HCT116 (cell line): Measurements from ENCODE around the gene GRIP1. TPM values are rescaled to one million over a fixed set of nuclear protein-coding genes. Genes with fewer than 3 reads are reported as not detected.

Source experiments
- ATAC-seq: fragments of 200-7000 bp; cut with Tn5 transposase; 2 replicates; pipeline ENCODE4 v1.9.1; 2020; ENCODE audit warnings: mild to moderate bottlenecking, moderate library complexity
- BruUV-seq: library from RNA; stranded (reverse); fragments of 400-500 nt; replicated peaks from 2 replicates; lab custom pipeline; 2021; lab: Mats Ljungman, UMichigan
- CTCF ChIA-PET: fragments of 300-600 bp; sonication (Branson Sonifier 250); formaldehyde crosslinking; loops from one replicate; lab custom pipeline; 2021; ENCODE audit warnings: antibody characterized with exemption; lab: Charles Lee
- POLR2A ChIA-PET: fragments of 300-600, 350-600 bp; sonication (Branson Sonifier 250); formaldehyde crosslinking; loops from one replicate; lab custom pipeline; 2021; ENCODE audit warnings: antibody characterized with exemption; lab: Charles Lee
- RAD21 ChIA-PET, 2 experiments: fragments of 300-600 bp; sonication (Branson Sonifier 250); formaldehyde crosslinking; loops; one replicate each; lab custom pipeline; 2023; ENCODE audit warnings: low total read pairs in 2 of 2; ENCODE audit not compliant: uncharacterized antibody in 2 of 2, unreplicated experiment in 2 of 2, low non-redundant PET in 1 of 2; lab: Charles Lee
- DNase-seq: peaks from one replicate; pipeline ENCODE4 v3.0.0-alpha.2; 2010; ENCODE audit warnings: low read depth, low spot score
- H2AFZ ChIP-seq: fragments of 200-600 bp; shearing (Covaris generic), sonication (generic); 2 replicates; pipeline ENCODE4 v1.6.1; 2017; ENCODE audit warnings: low read depth, mixed run types, mixed read lengths, antibody characterized with exemption, low read length; ENCODE audit not compliant: poor library complexity, severe bottlenecking
- H3K27ac ChIP-seq: 2 replicates; pipeline ENCODE4 v1.5.1; 2012; ENCODE audit warnings: low read depth, low read length
- H3K27me3 ChIP-seq: fragments of 200-600 bp; sonication (generic); 2 replicates; pipeline ENCODE4 v1.6.1; 2016; ENCODE audit warnings: mixed run types, low read length, mixed read lengths; ENCODE audit not compliant: insufficient read depth
- H3K36me3 ChIP-seq, 2 experiments: fragments of 200-500 bp in 1 of 2; fragments of 200-600 bp in 1 of 2; sonication (Bioruptor generic) in 1 of 2; sonication (generic) in 1 of 2; 2 replicates each; pipeline versions ENCODE4 v1.5.1 to v1.6.1; 2014 to 2016; ENCODE audit warnings: low read length in 2 of 2, inconsistent platforms in 1 of 2, mixed read lengths in 1 of 2, mixed run types in 1 of 2; ENCODE audit not compliant: insufficient read depth in 2 of 2, control insufficient read depth in 1 of 2
- H3K4me1 ChIP-seq, 2 experiments: fragments of 200-600 bp in 1 of 2; sonication (generic) in 1 of 2; 2 replicates each; pipeline versions ENCODE4 v1.5.1 to v1.6.1; 2012 to 2017; ENCODE audit warnings: low read length in 2 of 2, inconsistent platforms in 1 of 2, mild to moderate bottlenecking in 1 of 2, mixed read lengths in 1 of 2, mixed run types in 1 of 2, moderate library complexity in 1 of 2; ENCODE audit not compliant: insufficient read depth in 2 of 2, control insufficient read depth in 1 of 2
- H3K4me2 ChIP-seq: fragments of 200-600 bp; sonication (generic); 2 replicates; pipeline ENCODE4 v1.6.1; 2017; ENCODE audit warnings: mixed run types, low read length, mixed read lengths
- H3K4me3 ChIP-seq, 2 experiments: fragments of 200-600 bp in 1 of 2; sonication (generic) in 1 of 2; replicated peaks in 1 of 2; 2 replicates each; pipeline ENCODE4 v1.5.1; 2011 to 2016; ENCODE audit warnings: low read length in 2 of 2, control low read depth in 1 of 2, low read depth in 1 of 2, mild to moderate bottlenecking in 1 of 2, mixed read lengths in 1 of 2, mixed run types in 1 of 2
- H3K79me2 ChIP-seq: fragments of 200-600 bp; sonication (generic); 2 replicates; pipeline ENCODE4 v1.6.1; 2017; ENCODE audit warnings: mild to moderate bottlenecking, mixed run types, low read length, moderate library complexity, mixed read lengths; ENCODE audit not compliant: insufficient read depth
- H3K9ac ChIP-seq: fragments of 200-600 bp; sonication (generic); 2 replicates; pipeline ENCODE4 v1.6.1; 2016; ENCODE audit warnings: low read length, mixed read lengths
- H3K9me2 ChIP-seq: fragments of 200-600 bp; sonication (generic), shearing (Covaris generic); 2 replicates; pipeline ENCODE4 v1.6.1; 2017; ENCODE audit warnings: mixed run types, mild to moderate bottlenecking, moderate library complexity; ENCODE audit not compliant: insufficient read depth
- H3K9me3 ChIP-seq, 2 experiments: fragments of 200-500 bp in 1 of 2; fragments of 200-600 bp in 1 of 2; sonication (Bioruptor generic) in 1 of 2; sonication (generic) in 1 of 2; 2 replicates each; pipeline ENCODE4 v1.6.1; 2014 to 2017; ENCODE audit warnings: low read length in 2 of 2, mixed read lengths in 2 of 2, inconsistent platforms in 1 of 2, low read depth in 1 of 2, mild to moderate bottlenecking in 1 of 2, mixed run types in 1 of 2, moderate library complexity in 1 of 2; ENCODE audit not compliant: control insufficient read depth in 1 of 2, insufficient read depth in 1 of 2
- H4K20me1 ChIP-seq: fragments of 200-600 bp; sonication (generic), shearing (Covaris generic); 2 replicates; pipeline ENCODE4 v1.6.1; 2017; ENCODE audit warnings: mixed run types, mild to moderate bottlenecking, moderate library complexity; ENCODE audit not compliant: insufficient read depth
- CBX3 ChIP-seq: IDR thresholded peaks from 2 replicates; pipeline ENCODE4 v1.6.1; 2012; ENCODE audit warnings: low read depth
- CTCF ChIP-seq, 3 experiments: fragments of 200-600 bp in 1 of 3; sonication (generic) in 1 of 3; IDR thresholded peaks in 2 of 3; conservative IDR thresholded peaks in 1 of 3; 2 replicates each; pipeline ENCODE4 v1.5.1; 2012 to 2017; ENCODE audit warnings: low read depth in 2 of 3, low read length in 2 of 3, antibody characterized with exemption in 1 of 3, borderline replicate concordance in 1 of 3, control low read depth in 1 of 3, mild to moderate bottlenecking in 1 of 3, mixed read lengths in 1 of 3, mixed run types in 1 of 3, moderate library complexity in 1 of 3; ENCODE audit not compliant: insufficient read depth in 1 of 3
- EGR1 ChIP-seq: IDR thresholded peaks from 2 replicates; pipeline ENCODE4 v1.6.1; 2012; ENCODE audit warnings: low read depth
- ELF1 ChIP-seq: IDR thresholded peaks from 2 replicates; pipeline ENCODE4 v1.6.1; 2012; ENCODE audit warnings: low read depth, borderline replicate concordance
- EZH2phosphoT487 ChIP-seq: fragments of 200-600 bp; IDR thresholded peaks from 2 replicates; pipeline ENCODE4 v1.6.1; 2018; ENCODE audit warnings: antibody characterized with exemption, borderline replicate concordance
- FOSL1 ChIP-seq: IDR thresholded peaks from 2 replicates; pipeline ENCODE4 v1.6.1; 2012; ENCODE audit warnings: low read depth
- MAX ChIP-seq: IDR thresholded peaks from 2 replicates; pipeline ENCODE4 v1.6.1; 2012
- POLR2A ChIP-seq: IDR thresholded peaks from 2 replicates; pipeline ENCODE4 v1.7.0; 2011; ENCODE audit warnings: borderline replicate concordance; ENCODE audit not compliant: insufficient read depth, insufficient read length; ENCODE audit errors: extremely low read depth
- POLR2AphosphoS5 ChIP-seq: IDR thresholded peaks from 2 replicates; pipeline ENCODE4 v1.6.1; 2011; ENCODE audit warnings: mild to moderate bottlenecking, low read depth, low read length, moderate library complexity
- RAD21 ChIP-seq: IDR thresholded peaks from 2 replicates; pipeline ENCODE4 v1.6.1; 2012; ENCODE audit warnings: low read depth, mild to moderate bottlenecking
- SIN3A ChIP-seq: IDR thresholded peaks from 2 replicates; pipeline ENCODE4 v1.6.1; 2012; ENCODE audit warnings: low read depth
- SRF ChIP-seq: IDR thresholded peaks from 2 replicates; pipeline ENCODE4 v1.6.1; 2012; ENCODE audit warnings: low read depth
- TCF7L2 ChIP-seq: IDR thresholded peaks from 2 replicates; pipeline ENCODE4 v1.7.0; 2011; ENCODE audit warnings: borderline replicate concordance, inconsistent platforms; ENCODE audit not compliant: insufficient read depth, insufficient read length; ENCODE audit errors: extremely low read depth
- YY1 ChIP-seq: IDR thresholded peaks from 2 replicates; pipeline ENCODE4 v1.6.1; 2011; ENCODE audit warnings: low read length, low read depth, moderate library complexity, mild to moderate bottlenecking; ENCODE audit not compliant: insufficient replicate concordance; ENCODE audit errors: extremely low read depth
- ZFX ChIP-seq: fragments of 450-650 bp; IDR thresholded peaks from 2 replicates; pipeline ENCODE4 v1.6.1; 2017
- intact Hi-C: fragments of 100-400 bp; cut with micrococcal nuclease; formaldehyde crosslinking; loops from 2 replicates; pipeline ENCODE4 v1.10.0; 2022
- total RNA-seq: library from RNA; stranded (reverse); gene quantifications from one replicate; pipeline ENCODE4 v1.2.1, GENCODE V29; 2021; ENCODE audit not compliant: unreplicated experiment

Gene GRIP1
- total RNA-seq, 1 experiment from 2014 or later: not detected

GRCh38 chr12:66662729-66663128 is 16.1 kb downstream of the GRIP1 start:
- BruUV-seq: no TSS peak
- peaks cover 35% of the 10 kb centered on the region for H3K27me3 ChIP-seq
- no peak overlapping the region for H2AFZ ChIP-seq
- POLR2A ChIA-PET: no interaction called here
- H3K4me1 ChIP-seq: no peaks in the 10 kb centered on the region
- no peaks in the 10 kb centered on the region for H3K9me2 ChIP-seq
- no peak overlapping the region for H3K27ac ChIP-seq
- RAD21 ChIA-PET: no interaction called here
- DNase-seq (no peak), ATAC-seq (no peak)
- H3K36me3 ChIP-seq: no peaks in the 10 kb centered on the region
- H3K4me2 ChIP-seq: no peak overlapping the region
- no peaks in the 10 kb centered on the region for H3K79me2 ChIP-seq
- H3K9me3 ChIP-seq: no peaks in the 10 kb centered on the region
- intact Hi-C loops: no loop called here
- H3K9ac ChIP-seq: no peak overlapping the region
- CTCF ChIA-PET: no interaction called here
- H4K20me1 ChIP-seq: no peaks in the 10 kb centered on the region; the same call in 1 of the 2 replicates
- TF ChIP-seq ZFX: no peak
- TF ChIP-seq CTCF (IDR thresholded peaks at IDR 0.05 in 2 of 3, conservative IDR thresholded peaks at IDR 0.05 in 1 of 3; ENCODE audit: borderline replicate concordance in 1 of 3, insufficient read depth in 1 of 3, low read depth in 2 of 3, low read length in 2 of 3): no peak
- TF ChIP-seq SIN3A: no peak
- no peak for TF ChIP-seq EZH2phosphoT487
- no peak for TF ChIP-seq MAX
- TF ChIP-seq CBX3: no peak
- no peak for TF ChIP-seq EGR1
- no peak for TF ChIP-seq TCF7L2
- TF ChIP-seq POLR2A: no peak
- no peak for TF ChIP-seq ELF1
- no peak for TF ChIP-seq RAD21
- no peak for TF ChIP-seq FOSL1
- TF ChIP-seq POLR2AphosphoS5: no peak
- TF ChIP-seq YY1: no peak
- TF ChIP-seq SRF: no peak
- no peak overlapping the region for H3K4me3 ChIP-seq
